CD4-positive, alpha-beta T cell treated with Interleukin-12 subunit alpha and Interleukin-12 subunit beta, for 1 hour (primary cell): ENCODE measurements around the gene PRDM10.

ENCODE experiments used
- DNase-seq: peaks from one replicate; pipeline ENCODE4 v3.0.0-alpha.2; 2020

PRDM10 gene

DNA sequence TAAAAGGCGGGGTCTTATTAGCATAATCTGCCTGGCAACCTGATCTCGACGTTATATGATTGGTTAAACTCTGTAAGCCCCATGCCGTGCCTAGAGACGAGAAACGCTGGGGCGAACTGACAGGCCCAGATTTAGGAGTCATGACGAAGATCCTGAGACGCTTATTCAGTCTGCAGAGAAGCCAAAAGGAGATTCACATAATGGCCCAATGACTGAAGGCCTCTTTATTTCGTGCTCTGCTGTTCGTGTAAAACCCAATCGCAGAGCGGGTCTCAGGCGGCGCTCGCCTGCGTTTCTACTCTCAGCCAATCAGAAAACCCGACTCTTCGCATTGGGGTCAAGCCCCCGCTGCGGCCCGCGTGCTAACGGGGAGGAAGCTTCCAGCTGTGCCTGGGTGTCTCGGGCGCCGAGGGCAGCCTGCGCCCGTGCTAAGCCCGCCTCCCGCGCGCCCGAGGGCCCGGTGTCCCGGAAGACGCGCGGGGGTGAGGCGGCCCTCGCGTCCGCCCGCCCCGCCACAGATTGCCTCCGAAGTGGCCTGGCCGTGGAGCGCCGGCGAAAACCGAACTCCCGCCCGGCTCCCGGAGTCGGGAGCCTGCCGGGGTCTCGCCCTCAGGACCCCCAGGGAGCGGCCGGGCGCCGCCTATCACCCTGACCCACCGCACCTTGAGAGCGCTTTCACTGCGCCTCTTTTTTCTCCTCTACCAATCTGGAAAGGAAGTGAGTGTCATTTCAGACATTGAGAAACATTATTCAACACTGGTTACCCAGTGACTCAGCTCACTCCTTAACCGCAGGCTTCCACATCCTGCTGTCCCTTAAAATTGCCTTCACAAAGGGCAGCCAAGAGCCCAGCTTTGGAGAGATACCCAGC lies 446 bp upstream of the PRDM10 start:
- peak; percentile 96 for DNase-seq

GRCh38 chr11:130001461-130002351 lies 929 bp downstream of the PRDM10 start:
- DNase-seq, result peak; percentile 37

- no peak for DNase-seq
These were observed 2.0 kb downstream of the PRDM10 start for GRCh38 chr11:130000552-130001176.

GRCh38 chr11:129999407-129999806 lies 3.2 kb downstream of the PRDM10 start:
- DNase-seq, result no peak

- no peak for DNase-seq
These were observed 3.7 kb downstream of the PRDM10 start for GRCh38 chr11:129998905-129999304.

- no peak for DNase-seq
These were observed 4.5 kb downstream of the PRDM10 start for GRCh38 chr11:129998107-129998506.

GRCh38 chr11:129997513-129997912 lies 5.1 kb downstream of the PRDM10 start:
- no peak for DNase-seq

GRCh38 chr11:129996113-129996870 lies 6.3 kb downstream of the PRDM10 start:
- DNase-seq, result no peak

GRCh38 chr11:129995163-129995562 lies 7.5 kb downstream of the PRDM10 start:
- no peak for DNase-seq

- DNase-seq, result peak; percentile 48
These were observed 10.3 kb downstream of the PRDM10 start for GRCh38 chr11:129992161-129992944.

- DNase-seq, result no peak
These were observed 13.4 kb downstream of the PRDM10 start for GRCh38 chr11:129989149-129989813.

DNA sequence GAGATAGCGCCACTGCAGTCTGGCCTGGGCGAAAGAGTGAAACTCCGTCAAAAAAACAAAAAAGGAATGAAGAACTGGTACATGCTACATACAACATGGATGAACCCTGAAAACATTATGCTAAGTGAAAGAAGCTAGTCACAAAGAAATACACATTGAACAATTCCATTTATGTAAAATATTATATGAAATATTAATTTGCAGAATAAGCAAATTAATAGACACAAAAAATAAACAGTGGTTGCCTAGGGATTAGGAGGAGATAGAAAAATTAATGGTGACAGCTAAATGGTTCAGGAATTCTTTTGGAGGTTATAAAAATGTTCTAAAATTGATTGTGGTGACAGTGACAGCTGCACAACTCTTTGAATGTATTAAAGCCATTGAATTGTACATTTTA lies 14.7 kb downstream of the PRDM10 start:
- no peak for DNase-seq

DNA sequence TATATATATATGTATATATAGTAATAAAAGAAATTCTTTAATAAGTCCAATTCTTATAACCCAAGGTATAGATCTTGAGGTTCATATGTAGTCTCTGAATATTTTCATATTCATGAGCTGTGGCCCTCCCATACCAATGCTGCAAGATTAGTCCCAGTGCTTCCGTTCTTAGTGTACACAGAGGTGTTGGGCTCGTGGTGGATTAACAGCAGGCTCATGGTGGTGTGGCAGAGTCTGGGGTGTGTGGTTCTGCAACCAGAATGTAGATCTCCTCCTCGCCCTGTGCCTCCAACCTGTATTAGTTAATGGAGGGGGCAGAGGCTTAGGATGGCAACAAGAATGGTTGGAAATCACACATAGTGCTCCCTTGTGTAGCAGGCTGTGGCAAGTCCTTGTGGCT lies 16.8 kb downstream of the PRDM10 start:
- DNase-seq, result no peak

DNA sequence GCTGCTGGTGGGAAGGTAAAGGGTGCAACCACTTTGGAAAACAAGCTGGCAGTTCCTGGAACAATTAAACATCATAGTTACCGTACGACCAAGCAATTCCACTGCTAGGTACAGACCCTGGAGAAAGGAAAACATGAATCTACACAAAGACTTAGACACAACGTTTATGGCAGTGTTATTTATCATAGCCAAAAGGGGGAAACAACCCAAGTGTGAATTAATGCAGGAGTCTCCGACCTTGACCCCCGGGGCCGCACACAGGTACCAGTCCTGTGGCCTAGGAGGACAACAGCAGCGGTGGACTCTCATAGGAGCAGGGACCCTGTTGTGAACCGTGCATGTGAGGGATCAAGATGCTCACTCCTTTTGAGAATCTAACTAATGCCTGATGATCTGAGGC lies 22.5 kb downstream of the PRDM10 start:
- DNase-seq, result no peak

DNA sequence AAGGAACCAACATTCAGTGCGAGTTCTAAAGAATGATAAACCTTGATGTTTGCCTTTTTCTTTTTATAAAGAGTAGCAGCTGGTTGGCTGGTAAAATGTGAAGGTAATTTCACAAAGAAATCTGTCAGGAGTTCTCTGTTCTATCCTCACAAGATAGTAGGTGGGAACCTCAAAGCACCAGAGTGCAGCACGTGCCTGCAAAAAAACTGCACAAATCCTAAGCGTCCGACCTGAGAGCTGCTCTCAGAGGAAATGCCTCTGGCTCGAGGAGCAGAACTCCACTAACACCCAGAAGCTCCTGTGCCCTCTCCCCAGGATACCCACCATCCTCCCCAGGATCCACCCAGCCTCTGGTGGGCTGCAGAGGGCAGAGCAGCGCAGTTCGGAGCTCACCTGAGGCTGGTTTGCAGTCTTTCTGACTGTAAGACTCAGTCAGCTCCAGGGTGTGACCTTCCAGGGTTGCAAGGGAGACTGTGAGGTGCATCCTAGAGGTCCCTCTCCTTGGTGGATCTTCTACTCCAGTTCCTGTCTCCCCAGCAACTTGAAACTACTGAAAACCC lies 23.5 kb downstream of the PRDM10 start:
- no peak for DNase-seq

DNA sequence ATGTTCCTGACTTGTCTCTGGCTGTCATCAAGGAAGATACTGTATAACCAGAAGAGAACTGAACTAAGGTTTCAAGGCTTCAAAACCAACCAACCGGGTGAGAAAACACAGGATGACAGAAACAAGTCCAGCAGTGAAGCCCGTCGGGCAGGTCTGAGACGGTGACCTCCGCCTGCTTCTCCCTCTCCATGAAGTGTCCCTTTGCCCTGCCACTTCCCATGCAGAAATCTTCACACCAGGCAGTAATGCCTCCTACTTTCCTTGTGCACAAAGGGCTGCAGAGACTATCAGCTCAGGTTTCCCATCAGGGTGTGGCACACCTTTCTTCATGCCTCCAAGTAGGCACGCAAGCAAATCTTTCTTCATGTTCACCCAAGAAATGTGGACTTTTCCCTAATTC lies 24.2 kb downstream of the PRDM10 start:
- no peak for DNase-seq

GRCh38 chr11:129976328-129976727 lies 26.3 kb downstream of the PRDM10 start:
- no peak for DNase-seq

DNA sequence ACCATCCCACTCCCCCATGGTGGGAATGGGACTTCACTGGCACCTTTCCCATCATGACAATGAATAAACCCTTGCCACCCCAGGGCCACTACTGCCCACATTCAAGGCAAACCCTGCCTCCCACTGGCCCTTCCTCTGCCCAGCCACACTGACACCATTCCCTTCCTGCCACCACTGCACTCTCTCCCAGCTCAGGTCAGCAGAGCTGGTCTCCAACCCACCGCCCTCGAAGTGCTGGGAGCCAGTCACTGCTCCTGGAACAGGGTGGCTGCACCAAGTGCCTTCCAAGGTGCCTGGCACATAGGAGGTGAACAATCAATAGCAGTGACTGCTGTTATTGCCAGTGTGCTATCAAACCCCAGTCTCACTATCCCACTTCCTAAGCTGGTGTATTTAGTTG lies 27.1 kb downstream of the PRDM10 start:
- no peak for DNase-seq

GRCh38 chr11:129974672-129975071 lies 28.0 kb downstream of the PRDM10 start:
- DNase-seq, result no peak

DNA sequence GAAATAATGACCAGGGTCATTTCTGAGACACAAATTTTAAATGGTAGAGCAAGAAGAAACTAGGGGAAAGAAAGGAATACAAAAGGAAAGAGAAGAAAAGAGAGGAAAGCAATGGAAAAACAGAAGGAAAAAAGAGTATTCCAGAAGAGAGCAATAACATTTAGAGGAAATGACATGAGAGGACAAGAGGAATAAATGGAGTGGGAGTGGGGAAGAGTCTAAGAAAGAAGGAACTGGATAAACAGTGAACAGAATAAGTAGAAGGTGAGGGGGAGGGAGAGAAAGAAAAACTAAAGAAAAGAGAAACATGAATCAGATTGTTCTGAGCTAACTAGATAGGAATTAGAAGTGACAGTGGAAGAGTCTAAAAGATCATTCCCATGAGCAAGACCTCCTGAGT lies 28.4 kb downstream of the PRDM10 start:
- no peak for DNase-seq

DNA sequence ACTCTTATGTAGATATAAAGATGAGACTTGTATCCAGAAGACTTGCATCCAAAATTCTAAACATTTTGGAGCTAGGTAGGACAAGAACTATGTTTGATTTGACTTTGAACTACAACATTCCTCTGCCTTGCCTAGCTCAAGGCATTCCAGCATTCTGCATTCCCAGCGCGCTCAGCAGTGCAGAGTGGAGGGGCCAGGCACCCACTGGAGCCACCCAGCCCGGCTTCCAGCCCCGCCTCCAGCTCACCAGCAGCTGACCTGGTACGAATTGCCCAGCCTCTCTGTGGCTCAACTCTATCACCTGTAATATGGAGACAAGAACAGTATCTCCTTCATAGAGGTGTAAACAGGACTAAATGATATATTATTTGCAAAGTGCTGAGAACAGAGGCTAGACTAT lies 28.8 kb downstream of the PRDM10 start:
- no peak for DNase-seq
